Pancreas (tissue), 10 donors: ENCODE results near the gene MPPED1. TPM values are rescaled to one million over a fixed set of nuclear protein-coding genes. Genes with fewer than 3 reads are reported as not detected.

Experiments used
- ATAC-seq, 4 donors: fragments of 200-7000 bp; cut with Tn5 transposase; one replicate each; pipeline versions ENCODE4 v1.8.0 to v1.9.1; 2020; ENCODE audit warnings: mild to moderate bottlenecking in 4 of 4, moderate library complexity in 4 of 4
- DNase-seq, 6 donors: peaks; one replicate each; pipeline ENCODE4 v3.0.0-alpha.2; 2020
- FAIRE-seq: peaks from 2 replicates; lab custom pipeline; 2012; peaks lifted over from hg19 to GRCh38; lab: Jason Lieb, UNC
- H3K27ac ChIP-seq, 4 donors: fragments of 200-600 bp; sonication (generic); 1 replicate in 3 of 4; 2 replicates in 1 of 4; pipeline versions ENCODE4 v1.5.0 to v1.8.0; 2020
- H3K27me3 ChIP-seq, 4 donors: fragments of 200-600 bp; one replicate each; pipeline ENCODE4 v1.8.0; 2021
- H3K36me3 ChIP-seq, 3 donors: fragments of 200-600 bp; sonication (generic) in 1 of 3; one replicate each; pipeline versions ENCODE4 v1.5.0 to v1.8.0; 2020 to 2021
- H3K4me1 ChIP-seq, 3 donors: fragments of 200-600 bp; one replicate each; pipeline ENCODE4 v1.8.0; 2021
- H3K4me3 ChIP-seq, 4 donors: fragments of 200-600 bp; sonication (generic) in 2 of 4; one replicate each; pipeline versions ENCODE4 v1.5.0 to v1.8.0; 2020 to 2021
- H3K9me3 ChIP-seq, 4 donors: fragments of 200-600 bp; one replicate each; pipeline ENCODE4 v1.8.0; 2021
- WGBS, 2 donors: extraction: QIAGEN DNeasy Blood & Tissue Kit; methylation state at CpG; one replicate each; pipeline ENCODE4 v1.1.7; 2013; 5-methylcytosine and 5-hydroxymethylcytosine counted together
- intact Hi-C, 3 donors: fragments of 100-400 bp; cut with DNase I; formaldehyde crosslinking; loops; one replicate each; pipeline versions ENCODE4 v1.11.1 to v1.14.2; 2022
- polyA plus RNA-seq, 2 donors: library from polyadenylated mRNA; stranded (reverse); fragments of 200-250 nt; gene quantifications; one replicate each; pipeline ENCODE4 v1.2.3, GENCODE V29; 2013
- total RNA-seq, 6 donors: library from RNA; stranded (reverse); fragmentation: NEBNext Ultra II Directional in 4 of 6; extraction: Animal tissue kit (Norgen Biotek cat#: 25700) in 4 of 6; gene quantifications; one replicate each; pipeline versions ENCODE4 v1.2.1 to v1.2.4, GENCODE V29; 2021 to 2023
- TF ChIP-seq, protein P1 (sequence below), 4 donors: fragments of 200-600 bp; sonication (generic) in 3 of 4; IDR thresholded peaks; one replicate each; pipeline versions ENCODE4 v1.5.0 to v1.8.0; 2021; ENCODE audit warnings: antibody characterized with exemption in 4 of 4
- donor health status: healthy with polysubstance abuse.
- donor health status: DM: no; HTN: no; CAD: no; lungs with moderate emphysema.
- donor health status: DM: no; HTN: no; CAD: no.
- donor health status: control.
- donor health status: control.
- donor health status: Bipolar disorder and iron deficiency.
- donor health status: DM: yes; HTN: yes; CAD: no.
- donor health status: DM: no; HTN: no; CAD: no.
- donor health status: DM: no; HTN: no; CAD: no.
- donor health status: DM: yes; HTN: yes; CAD: no.

MPPED1 gene
- total and polyA plus RNA-seq, 8 donors = 0.05 TPM; not detected in 7

- TF ChIP-seq, protein P1, sequence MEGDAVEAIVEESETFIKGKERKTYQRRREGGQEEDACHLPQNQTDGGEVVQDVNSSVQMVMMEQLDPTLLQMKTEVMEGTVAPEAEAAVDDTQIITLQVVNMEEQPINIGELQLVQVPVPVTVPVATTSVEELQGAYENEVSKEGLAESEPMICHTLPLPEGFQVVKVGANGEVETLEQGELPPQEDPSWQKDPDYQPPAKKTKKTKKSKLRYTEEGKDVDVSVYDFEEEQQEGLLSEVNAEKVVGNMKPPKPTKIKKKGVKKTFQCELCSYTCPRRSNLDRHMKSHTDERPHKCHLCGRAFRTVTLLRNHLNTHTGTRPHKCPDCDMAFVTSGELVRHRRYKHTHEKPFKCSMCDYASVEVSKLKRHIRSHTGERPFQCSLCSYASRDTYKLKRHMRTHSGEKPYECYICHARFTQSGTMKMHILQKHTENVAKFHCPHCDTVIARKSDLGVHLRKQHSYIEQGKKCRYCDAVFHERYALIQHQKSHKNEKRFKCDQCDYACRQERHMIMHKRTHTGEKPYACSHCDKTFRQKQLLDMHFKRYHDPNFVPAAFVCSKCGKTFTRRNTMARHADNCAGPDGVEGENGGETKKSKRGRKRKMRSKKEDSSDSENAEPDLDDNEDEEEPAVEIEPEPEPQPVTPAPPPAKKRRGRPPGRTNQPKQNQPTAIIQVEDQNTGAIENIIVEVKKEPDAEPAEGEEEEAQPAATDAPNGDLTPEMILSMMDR (IDR thresholded peaks at IDR 0.05) = no peak
- no peak overlapping the region for H3K27ac ChIP-seq
- no peaks in the 10 kb centered on the region for H3K36me3 ChIP-seq
- H3K27me3 ChIP-seq = peaks cover 0 to 4% (median 0%) of the 10 kb centered on the region in 4 donors
- no peaks in the 10 kb centered on the region for H3K9me3 ChIP-seq
- no peak overlapping the region for H3K4me3 ChIP-seq
- no peak for FAIRE-seq
- intact Hi-C loops = no loop called here
- H3K4me1 ChIP-seq = no peaks in the 10 kb centered on the region
- no peak for DNase-seq
- WGBS, 2 donors = 66 to 74% methylated on average over 7 of the region's 7 CpGs
- ATAC-seq = no peak
These were observed 68.1 kb downstream of the MPPED1 start for GRCh38 chr22:43479962-43480361.

DNA sequence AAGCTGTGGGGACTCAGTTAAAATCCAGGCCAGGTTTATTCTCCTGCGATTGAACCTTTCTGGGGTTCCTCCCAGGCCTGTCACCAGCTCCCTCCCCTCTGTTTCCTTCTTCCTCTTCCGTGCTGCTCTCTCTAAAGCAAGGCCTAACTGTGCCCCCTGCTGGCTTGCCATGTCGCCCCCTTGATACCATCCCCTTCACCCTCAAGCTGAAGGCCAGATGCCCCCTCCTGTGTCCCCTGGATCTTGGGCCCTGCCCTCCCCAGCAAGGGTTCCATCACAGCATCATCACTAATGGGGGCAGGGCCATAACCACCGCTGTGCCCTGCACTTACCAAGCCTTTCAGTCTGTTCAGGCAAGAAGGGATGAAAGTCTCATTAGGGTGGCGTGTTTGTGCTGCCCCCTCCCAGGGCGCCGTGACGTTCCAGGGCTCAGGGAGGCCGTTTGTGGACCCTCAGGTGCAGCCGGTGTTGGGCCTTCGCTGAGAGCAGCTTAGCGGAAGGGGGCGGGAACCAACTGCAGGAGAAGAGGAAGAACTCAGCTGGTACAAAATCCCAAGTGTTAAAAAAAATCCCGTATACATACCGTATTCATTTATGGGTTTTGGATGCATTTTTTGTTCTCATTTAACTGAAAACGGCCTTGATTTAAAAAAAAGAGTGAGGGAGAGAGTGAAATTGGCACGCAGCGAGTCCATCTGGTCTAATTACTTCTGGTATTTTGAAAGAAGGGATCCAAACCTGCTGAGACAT, 69.9 kb downstream of the MPPED1 start:
- 35 to 39% methylated on average over 18 of the region's 18 CpGs for WGBS, 2 donors
- DNase-seq (peak in 1 of 6 donors; percentile 45), FAIRE-seq (no peak), ATAC-seq (peak in 2 of 4 donors; percentile 48 to 67)
- intact Hi-C loops = no loop called here
- H3K4me3 ChIP-seq = peak overlapping the region in 1 of 4 donors; percentile 7
- peaks cover 0 to 4% (median 0%) of the 10 kb centered on the region in 4 donors for H3K27me3 ChIP-seq
- TF ChIP-seq, protein P1 (IDR thresholded peaks at IDR 0.05) = no peak
- H3K36me3 ChIP-seq = no peaks in the 10 kb centered on the region
- H3K9me3 ChIP-seq = no peaks in the 10 kb centered on the region
- no peaks in the 10 kb centered on the region for H3K4me1 ChIP-seq
- no peak overlapping the region for H3K27ac ChIP-seq

- no peak overlapping the region for H3K4me3 ChIP-seq
- WGBS, 2 donors = 45 to 52% methylated on average over 8 of the region's 8 CpGs
- peak in 1 of 6 donors; percentile 47 for DNase-seq
- no peak overlapping the region for H3K27ac ChIP-seq
- FAIRE-seq = no peak
- H3K27me3 ChIP-seq = peaks cover 0 to 4% (median 0%) of the 10 kb centered on the region in 4 donors
- H3K4me1 ChIP-seq = no peaks in the 10 kb centered on the region
- TF ChIP-seq, protein P1 (IDR thresholded peaks at IDR 0.05) = no peak
- H3K9me3 ChIP-seq = no peaks in the 10 kb centered on the region
- no peak for ATAC-seq
- intact Hi-C loops = no loop called here
- H3K36me3 ChIP-seq = no peaks in the 10 kb centered on the region
These were observed 70.5 kb downstream of the MPPED1 start for GRCh38 chr22:43482318-43482625.

- no peaks in the 10 kb centered on the region for H3K9me3 ChIP-seq
- TF ChIP-seq, protein P1 (IDR thresholded peaks at IDR 0.05) = no peak
- ATAC-seq (no peak), FAIRE-seq (no peak), DNase-seq (peak in 1 of 6 donors; percentile 51)
- no peak overlapping the region for H3K27ac ChIP-seq
- H3K27me3 ChIP-seq = peaks cover 0 to 4% (median 0%) of the 10 kb centered on the region in 4 donors
- 47 to 64% methylated on average over 13 of the region's 13 CpGs for WGBS, 2 donors
- no peaks in the 10 kb centered on the region for H3K36me3 ChIP-seq
- no peak overlapping the region for H3K4me3 ChIP-seq
- intact Hi-C loops = no loop called here
- no peaks in the 10 kb centered on the region for H3K4me1 ChIP-seq
These were observed 71.5 kb downstream of the MPPED1 start for GRCh38 chr22:43483266-43483665.

DNA sequence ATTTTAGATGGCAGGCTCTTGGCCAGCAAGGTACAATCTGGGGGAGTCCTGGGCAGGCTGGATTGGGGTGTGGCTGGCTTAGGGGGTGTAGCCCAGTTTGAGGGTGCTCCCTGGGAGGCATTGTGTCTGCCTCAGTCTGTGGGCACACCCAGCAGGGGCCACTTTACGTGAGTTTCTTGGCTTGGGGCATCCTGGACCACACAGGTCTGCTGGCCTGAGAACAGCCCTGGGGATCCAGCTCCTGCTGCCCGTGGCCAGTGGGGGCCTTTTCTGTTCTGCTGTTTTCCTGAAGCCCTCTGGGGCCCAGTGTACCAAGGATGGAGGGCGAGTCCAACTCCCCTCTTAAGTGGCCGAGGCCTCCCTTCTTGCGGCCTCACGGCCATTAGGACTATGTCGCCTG, 71.9 kb downstream of the MPPED1 start:
- intact Hi-C loops = no loop called here
- H3K27ac ChIP-seq = no peak overlapping the region
- WGBS, 2 donors = 67 to 69% methylated on average over 7 of the region's 7 CpGs
- peak in 1 of 6 donors; percentile 27 for DNase-seq
- H3K36me3 ChIP-seq = no peaks in the 10 kb centered on the region
- H3K4me3 ChIP-seq = no peak overlapping the region
- H3K27me3 ChIP-seq = peaks cover 0 to 4% (median 0%) of the 10 kb centered on the region in 4 donors
- no peaks in the 10 kb centered on the region for H3K9me3 ChIP-seq
- no peak for ATAC-seq
- TF ChIP-seq, protein P1 (IDR thresholded peaks at IDR 0.05) = no peak
- no peak for FAIRE-seq
- no peaks in the 10 kb centered on the region for H3K4me1 ChIP-seq
